ENCODE data around the gene NCAPG2.

DNA sequence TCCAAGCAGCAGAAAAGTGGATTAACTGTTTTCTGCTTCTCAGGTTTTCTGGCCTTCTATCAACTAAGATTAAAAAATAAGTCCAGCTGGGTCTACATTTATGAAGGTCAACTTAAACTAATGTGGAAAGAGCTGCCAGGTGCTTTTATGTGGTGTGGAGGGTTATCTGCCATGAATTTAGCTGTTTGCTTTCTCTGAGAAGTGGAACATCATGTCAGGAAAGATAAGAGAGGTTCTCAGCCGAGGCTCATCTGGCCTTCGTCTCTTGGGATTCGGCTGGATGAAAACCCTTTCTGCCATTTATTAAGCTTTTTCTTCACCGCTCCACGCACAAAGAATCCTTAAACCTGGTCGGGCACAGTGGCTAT, 122.5 kb downstream of the NCAPG2 start:
- TF ChIP-seq CTCF (IDR thresholded peaks at IDR 0.05; ENCODE audit: borderline replicate concordance, extremely low read depth, low read length, poor library complexity, severe bottlenecking) (no peak), EZH2 (IDR thresholded peaks at IDR 0.05; ENCODE audit: borderline replicate concordance, low read depth, low read length, severe bottlenecking) (no peak)
